ENCODE measurements around the gene MED16.
A peak's percentile ranks its signal among the peaks of the same experiment; 100 is the strongest.

MED16 gene

DNA sequence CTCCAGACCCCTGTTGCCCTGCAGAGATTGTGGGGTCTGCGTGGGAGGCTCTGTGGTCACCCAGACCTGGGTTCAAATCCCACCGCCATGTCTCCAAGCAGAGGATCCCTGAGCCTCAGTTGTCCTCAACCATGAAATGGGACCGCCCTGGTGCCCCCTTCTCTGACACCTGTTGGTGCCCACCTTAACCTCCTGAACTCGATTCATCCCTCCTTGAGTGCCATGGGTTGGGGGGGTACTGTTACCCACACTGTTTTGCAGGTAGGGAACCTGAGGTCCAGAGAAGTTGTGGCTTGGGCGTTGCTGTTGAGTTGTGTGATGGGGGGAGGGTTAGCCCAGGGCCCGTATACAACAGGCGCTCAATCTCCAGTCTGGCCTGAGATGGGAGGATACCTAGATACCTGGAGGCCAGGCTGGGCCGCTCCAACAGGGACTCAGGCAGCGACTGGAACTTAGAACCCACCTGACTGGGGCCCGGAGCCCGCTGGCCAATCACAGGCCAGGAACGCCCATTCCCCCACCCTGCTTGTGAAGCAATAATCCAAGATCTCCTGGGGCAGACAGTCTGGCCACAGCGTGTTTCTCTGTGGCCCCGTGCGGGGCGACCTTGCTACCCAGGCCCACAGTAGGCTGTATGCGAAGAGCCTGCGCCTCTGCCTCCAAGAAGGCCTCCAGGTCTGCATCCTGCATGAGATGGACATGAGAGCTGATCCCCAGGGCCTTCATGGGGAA lies 35.6 kb upstream of the MED16 start:
- H3K4me3 ChIP-seq (ENCODE audit: low read depth, low read length) = no peak overlapping the region
- no peak for DNase-seq (ENCODE audit: low read depth)
- TF ChIP-seq POLR2A (IDR thresholded peaks at IDR 0.05; ENCODE audit: extremely low read depth, insufficient read length) (no peak), MYC (IDR thresholded peaks at IDR 0.05; ENCODE audit: low read depth, low read length) (no peak)
- TF ChIP-seq, protein P1, sequence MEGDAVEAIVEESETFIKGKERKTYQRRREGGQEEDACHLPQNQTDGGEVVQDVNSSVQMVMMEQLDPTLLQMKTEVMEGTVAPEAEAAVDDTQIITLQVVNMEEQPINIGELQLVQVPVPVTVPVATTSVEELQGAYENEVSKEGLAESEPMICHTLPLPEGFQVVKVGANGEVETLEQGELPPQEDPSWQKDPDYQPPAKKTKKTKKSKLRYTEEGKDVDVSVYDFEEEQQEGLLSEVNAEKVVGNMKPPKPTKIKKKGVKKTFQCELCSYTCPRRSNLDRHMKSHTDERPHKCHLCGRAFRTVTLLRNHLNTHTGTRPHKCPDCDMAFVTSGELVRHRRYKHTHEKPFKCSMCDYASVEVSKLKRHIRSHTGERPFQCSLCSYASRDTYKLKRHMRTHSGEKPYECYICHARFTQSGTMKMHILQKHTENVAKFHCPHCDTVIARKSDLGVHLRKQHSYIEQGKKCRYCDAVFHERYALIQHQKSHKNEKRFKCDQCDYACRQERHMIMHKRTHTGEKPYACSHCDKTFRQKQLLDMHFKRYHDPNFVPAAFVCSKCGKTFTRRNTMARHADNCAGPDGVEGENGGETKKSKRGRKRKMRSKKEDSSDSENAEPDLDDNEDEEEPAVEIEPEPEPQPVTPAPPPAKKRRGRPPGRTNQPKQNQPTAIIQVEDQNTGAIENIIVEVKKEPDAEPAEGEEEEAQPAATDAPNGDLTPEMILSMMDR (IDR thresholded peaks at IDR 0.05; ENCODE audit: low read depth, low read length) = no peak
- TF ChIP-seq, protein P2, sequence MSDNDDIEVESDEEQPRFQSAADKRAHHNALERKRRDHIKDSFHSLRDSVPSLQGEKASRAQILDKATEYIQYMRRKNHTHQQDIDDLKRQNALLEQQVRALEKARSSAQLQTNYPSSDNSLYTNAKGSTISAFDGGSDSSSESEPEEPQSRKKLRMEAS (IDR thresholded peaks at IDR 0.05; ENCODE audit: low read depth, low read length) = no peak

DNA sequence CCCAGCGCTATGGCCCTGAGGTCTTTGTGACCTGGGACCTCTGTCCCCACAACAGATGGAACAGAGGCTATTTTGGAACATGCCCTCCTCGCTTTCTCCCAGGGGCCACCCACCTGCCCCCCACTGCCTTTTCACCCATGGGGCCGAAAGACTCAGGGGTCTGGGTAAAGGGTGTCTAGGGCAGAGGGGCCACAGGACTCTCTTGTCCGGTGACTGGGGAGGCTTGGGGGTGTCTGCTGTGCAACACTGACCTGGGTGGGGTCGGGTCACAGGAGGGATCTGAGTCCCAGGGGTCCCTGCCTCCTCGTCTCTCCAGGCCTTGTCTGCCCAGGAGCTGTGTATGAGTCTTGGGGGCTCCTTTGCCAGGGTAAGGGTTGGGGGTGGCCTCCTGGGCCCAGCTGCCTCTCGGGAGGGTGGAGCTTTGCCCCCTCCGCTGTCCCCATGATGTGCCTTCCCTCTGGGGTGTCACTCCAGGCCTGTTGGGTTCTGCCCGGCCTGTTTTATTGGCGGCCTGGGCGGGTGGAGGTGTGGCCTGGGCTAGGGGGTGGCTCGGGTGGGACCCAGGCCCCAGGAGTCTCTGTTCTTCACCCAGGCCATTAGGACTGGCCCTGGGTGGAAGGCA lies 34.9 kb upstream of the MED16 start:
- peak overlapping the region; percentile 73 for H3K4me3 ChIP-seq (ENCODE audit: low read depth, low read length)
- TF ChIP-seq, protein P1 (IDR thresholded peaks at IDR 0.05; ENCODE audit: low read depth, low read length) = no peak
- TF ChIP-seq POLR2A (IDR thresholded peaks at IDR 0.05; ENCODE audit: extremely low read depth, insufficient read length) (no peak), MYC (IDR thresholded peaks at IDR 0.05; ENCODE audit: low read depth, low read length) (no peak)
- TF ChIP-seq, protein P2 (IDR thresholded peaks at IDR 0.05; ENCODE audit: low read depth, low read length) = no peak
- peak; percentile 44 for DNase-seq (ENCODE audit: low read depth)

DNA sequence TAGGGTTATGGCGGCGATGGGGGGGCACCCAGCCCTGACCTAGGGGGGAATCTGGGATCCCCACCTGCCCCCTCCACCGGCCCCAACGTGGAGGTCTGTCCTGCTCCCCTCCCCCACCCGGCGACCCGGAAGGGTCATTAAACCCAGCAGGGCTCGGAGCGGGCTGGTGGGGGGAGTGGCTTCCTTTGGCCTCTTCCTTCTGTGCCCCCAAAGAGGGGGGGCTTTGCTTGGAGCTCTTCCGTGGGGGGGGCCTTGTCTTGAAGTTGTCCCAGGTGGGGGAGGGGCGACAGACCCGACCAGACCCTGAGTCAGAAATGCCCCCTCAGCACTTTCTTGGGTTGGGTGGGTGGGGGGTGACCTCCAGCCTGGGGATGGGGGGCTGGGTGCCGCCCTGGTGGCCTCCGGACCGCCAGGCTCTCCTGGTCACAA lies 34.4 kb upstream of the MED16 start:
- DNase-seq (ENCODE audit: low read depth) = no peak
- TF ChIP-seq MYC (IDR thresholded peaks at IDR 0.05; ENCODE audit: low read depth, low read length) = no peak
- TF ChIP-seq, protein P2 (IDR thresholded peaks at IDR 0.05; ENCODE audit: low read depth, low read length) = no peak
- TF ChIP-seq POLR2A (IDR thresholded peaks at IDR 0.05; ENCODE audit: extremely low read depth, insufficient read length) = no peak
- TF ChIP-seq, protein P1 (IDR thresholded peaks at IDR 0.05; ENCODE audit: low read depth, low read length) = no peak
- H3K4me3 ChIP-seq (ENCODE audit: low read depth, low read length) = peak overlapping the region; percentile 73

DNA sequence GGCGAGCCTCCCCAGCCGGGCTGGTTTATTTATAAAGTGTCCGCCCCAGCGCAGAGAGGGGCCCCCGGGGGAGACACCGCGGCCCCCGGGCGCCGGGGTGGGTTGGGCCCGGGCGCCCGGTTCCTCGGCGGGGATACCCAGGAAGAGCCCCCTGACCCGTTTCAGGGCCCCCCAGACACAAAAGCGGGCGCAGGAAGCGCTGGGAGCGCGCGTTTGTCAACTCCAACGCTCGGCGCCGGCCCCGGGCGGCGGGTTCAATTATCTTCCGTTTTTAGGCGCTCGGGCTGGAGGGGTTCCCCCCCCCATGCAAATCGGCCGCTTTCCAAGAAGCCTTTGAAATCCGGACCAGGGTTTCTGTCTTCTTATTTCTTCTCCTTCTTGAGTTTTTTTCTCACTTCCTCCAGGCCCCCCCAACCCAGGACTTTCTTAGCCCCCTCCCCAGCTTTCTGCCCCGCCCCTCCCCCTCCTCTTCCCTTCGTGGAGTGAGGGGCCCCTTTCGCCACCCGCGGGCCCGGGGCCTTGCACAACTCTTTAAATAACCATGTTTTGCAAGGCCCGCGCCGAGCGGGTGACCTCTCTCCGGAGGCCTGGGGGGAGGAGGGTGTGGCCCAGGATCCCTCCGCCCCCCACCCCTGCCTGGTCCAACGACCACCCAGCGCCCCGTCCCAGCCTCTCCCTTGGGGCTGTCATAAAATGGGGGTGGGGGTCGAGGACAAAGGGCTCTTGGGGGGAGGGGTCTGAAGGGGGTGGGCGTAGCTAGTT lies 33.8 kb upstream of the MED16 start:
- peak; percentile 88 for DNase-seq (ENCODE audit: low read depth)
- TF ChIP-seq POLR2A (IDR thresholded peaks at IDR 0.05; ENCODE audit: extremely low read depth, insufficient read length) (no peak), MYC (IDR thresholded peaks at IDR 0.05; ENCODE audit: low read depth, low read length) (no peak)
- TF ChIP-seq, protein P1 (IDR thresholded peaks at IDR 0.05; ENCODE audit: low read depth, low read length) = no peak
- TF ChIP-seq, protein P2 (IDR thresholded peaks at IDR 0.05; ENCODE audit: low read depth, low read length) = no peak
- peak overlapping the region; percentile 73 for H3K4me3 ChIP-seq (ENCODE audit: low read depth, low read length)

DNA sequence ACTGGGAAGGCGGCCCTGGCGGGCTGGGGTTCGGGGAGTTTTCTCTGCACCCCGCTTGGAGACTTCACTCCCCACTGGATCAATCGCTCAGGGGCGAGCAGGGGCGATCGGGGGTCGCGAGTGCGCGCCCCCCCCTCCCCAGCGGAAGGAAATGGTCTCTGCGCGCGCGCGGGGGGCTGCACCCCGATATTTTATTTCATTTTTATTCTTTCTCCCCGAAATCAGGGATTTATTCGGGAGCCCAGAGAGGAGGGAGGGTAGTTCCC lies 33.3 kb upstream of the MED16 start:
- DNase-seq (ENCODE audit: low read depth) = no peak
- H3K4me3 ChIP-seq (ENCODE audit: low read depth, low read length) = peak overlapping the region; percentile 73
- TF ChIP-seq MYC (IDR thresholded peaks at IDR 0.05; ENCODE audit: low read depth, low read length) (no peak), POLR2A (IDR thresholded peaks at IDR 0.05; ENCODE audit: extremely low read depth, insufficient read length) (no peak)
- TF ChIP-seq, protein P1 (IDR thresholded peaks at IDR 0.05; ENCODE audit: low read depth, low read length) = no peak
- TF ChIP-seq, protein P2 (IDR thresholded peaks at IDR 0.05; ENCODE audit: low read depth, low read length) = no peak

Data from NB4 (cell line).